ENCODE data around the gene DZIP1.

DNA sequence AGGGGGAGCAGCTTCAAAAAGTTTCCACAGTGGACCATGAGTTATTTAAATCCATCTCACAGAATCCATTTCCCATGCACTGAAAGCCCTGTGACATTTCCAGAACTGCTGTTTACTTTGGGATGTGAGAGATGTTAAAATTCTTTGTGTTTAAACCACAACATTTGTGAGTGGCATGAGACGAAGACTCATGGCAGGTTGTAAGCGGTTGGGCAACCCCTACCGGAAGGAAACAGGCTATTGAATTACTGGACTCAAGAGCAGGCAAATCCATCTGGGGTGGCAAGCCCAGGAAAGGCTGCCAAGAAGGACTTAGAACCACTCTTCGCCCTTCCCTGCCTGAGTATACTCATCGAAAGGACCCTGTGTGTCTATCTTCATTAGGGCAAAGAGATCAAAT is 114.3 kb downstream of the DZIP1 start:
- TF ChIP-seq BACH2 (CRISPR knock-in tag; IDR thresholded peaks at IDR 0.05; ENCODE audit: borderline replicate concordance) = no peak
- TF ChIP-seq, protein P1, sequence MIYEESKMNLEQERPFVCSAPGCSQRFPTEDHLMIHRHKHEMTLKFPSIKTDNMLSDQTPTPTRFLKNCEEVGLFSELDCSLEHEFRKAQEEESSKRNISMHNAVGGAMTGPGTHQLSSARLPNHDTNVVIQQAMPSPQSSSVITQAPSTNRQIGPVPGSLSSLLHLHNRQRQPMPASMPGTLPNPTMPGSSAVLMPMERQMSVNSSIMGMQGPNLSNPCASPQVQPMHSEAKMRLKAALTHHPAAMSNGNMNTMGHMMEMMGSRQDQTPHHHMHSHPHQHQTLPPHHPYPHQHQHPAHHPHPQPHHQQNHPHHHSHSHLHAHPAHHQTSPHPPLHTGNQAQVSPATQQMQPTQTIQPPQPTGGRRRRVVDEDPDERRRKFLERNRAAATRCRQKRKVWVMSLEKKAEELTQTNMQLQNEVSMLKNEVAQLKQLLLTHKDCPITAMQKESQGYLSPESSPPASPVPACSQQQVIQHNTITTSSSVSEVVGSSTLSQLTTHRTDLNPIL (CRISPR knock-in tag; IDR thresholded peaks at IDR 0.05; ENCODE audit: low read depth) = no peak
- TF ChIP-seq PPARA (CRISPR knock-in tag; IDR thresholded peaks at IDR 0.05; ENCODE audit: borderline replicate concordance) = no peak
- TF ChIP-seq RARB (CRISPR knock-in tag; IDR thresholded peaks at IDR 0.05) = no peak
- TF ChIP-seq ZFP30 (CRISPR knock-in tag; IDR thresholded peaks at IDR 0.05) = no peak
- no peak for TF ChIP-seq ZFP3 (CRISPR knock-in tag; IDR thresholded peaks at IDR 0.05)
- no peak for TF ChIP-seq TOX (CRISPR knock-in tag; IDR thresholded peaks at IDR 0.05; ENCODE audit: borderline replicate concordance)
- no peak for TF ChIP-seq TCF4 (CRISPR knock-in tag; IDR thresholded peaks at IDR 0.05; ENCODE audit: borderline replicate concordance)
- no peak for TF ChIP-seq ESRRG (CRISPR knock-in tag; IDR thresholded peaks at IDR 0.05)
- TF ChIP-seq, protein P2, sequence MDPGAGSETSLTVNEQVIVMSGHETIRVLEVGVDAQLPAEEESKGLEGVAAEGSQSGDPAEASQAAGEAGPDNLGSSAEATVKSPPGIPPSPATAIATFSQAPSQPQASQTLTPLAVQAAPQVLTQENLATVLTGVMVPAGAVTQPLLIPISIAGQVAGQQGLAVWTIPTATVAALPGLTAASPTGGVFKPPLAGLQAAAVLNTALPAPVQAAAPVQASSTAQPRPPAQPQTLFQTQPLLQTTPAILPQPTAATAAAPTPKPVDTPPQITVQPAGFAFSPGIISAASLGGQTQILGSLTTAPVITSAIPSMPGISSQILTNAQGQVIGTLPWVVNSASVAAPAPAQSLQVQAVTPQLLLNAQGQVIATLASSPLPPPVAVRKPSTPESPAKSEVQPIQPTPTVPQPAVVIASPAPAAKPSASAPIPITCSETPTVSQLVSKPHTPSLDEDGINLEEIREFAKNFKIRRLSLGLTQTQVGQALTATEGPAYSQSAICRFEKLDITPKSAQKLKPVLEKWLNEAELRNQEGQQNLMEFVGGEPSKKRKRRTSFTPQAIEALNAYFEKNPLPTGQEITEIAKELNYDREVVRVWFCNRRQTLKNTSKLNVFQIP (CRISPR knock-in tag; IDR thresholded peaks at IDR 0.05; ENCODE audit: borderline replicate concordance, low read depth) = peak; percentile 57; the same call in 1 of the 2 replicates
- no peak for TF ChIP-seq OSR1 (CRISPR knock-in tag; IDR thresholded peaks at IDR 0.05)
- no peak for TF ChIP-seq ARNTL (CRISPR knock-in tag; IDR thresholded peaks at IDR 0.05; ENCODE audit: borderline replicate concordance, low read depth)
- TF ChIP-seq, protein P3, sequence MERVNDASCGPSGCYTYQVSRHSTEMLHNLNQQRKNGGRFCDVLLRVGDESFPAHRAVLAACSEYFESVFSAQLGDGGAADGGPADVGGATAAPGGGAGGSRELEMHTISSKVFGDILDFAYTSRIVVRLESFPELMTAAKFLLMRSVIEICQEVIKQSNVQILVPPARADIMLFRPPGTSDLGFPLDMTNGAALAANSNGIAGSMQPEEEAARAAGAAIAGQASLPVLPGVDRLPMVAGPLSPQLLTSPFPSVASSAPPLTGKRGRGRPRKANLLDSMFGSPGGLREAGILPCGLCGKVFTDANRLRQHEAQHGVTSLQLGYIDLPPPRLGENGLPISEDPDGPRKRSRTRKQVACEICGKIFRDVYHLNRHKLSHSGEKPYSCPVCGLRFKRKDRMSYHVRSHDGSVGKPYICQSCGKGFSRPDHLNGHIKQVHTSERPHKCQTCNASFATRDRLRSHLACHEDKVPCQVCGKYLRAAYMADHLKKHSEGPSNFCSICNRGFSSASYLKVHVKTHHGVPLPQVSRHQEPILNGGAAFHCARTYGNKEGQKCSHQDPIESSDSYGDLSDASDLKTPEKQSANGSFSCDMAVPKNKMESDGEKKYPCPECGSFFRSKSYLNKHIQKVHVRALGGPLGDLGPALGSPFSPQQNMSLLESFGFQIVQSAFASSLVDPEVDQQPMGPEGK (CRISPR knock-in tag; IDR thresholded peaks at IDR 0.05; ENCODE audit: borderline replicate concordance) = no peak
